ENCODE data around the gene SERTM2. TPM values are rescaled to one million over a fixed set of nuclear protein-coding genes. Genes with fewer than 3 reads are reported as not detected.

Gene SERTM2
- polyA plus RNA-seq, 1 donor from 2014 or later = not detected

GRCh38 chrX:111520506-111520905 lies 9.1 kb downstream of the SERTM2 start:
- Histone ChIP-seq H3K27me3 (ENCODE audit: insufficient read depth, low read depth, low read length) (no peaks in the 10 kb centered on the region), H3K36me3 (ENCODE audit: insufficient read depth, low read length) (no peaks in the 10 kb centered on the region), H3K27ac (ENCODE audit: low read length) (peak overlapping the region; percentile 56), H3K79me2 (replicated peaks; ENCODE audit: insufficient read depth, low read length) (no peaks in the 10 kb centered on the region), H3K4me3 (ENCODE audit: low read length) (no peak overlapping the region), H3K9me3 (ENCODE audit: low read length) (no peaks in the 10 kb centered on the region), H4K20me1 (ENCODE audit: insufficient read depth) (no peaks in the 10 kb centered on the region), H3F3A (ENCODE audit: insufficient read depth, low read length, poor library complexity, severe bottlenecking) (no peaks in the 10 kb centered on the region), H2AFZ (ENCODE audit: low read depth, low read length) (no peak overlapping the region), H3K9ac (ENCODE audit: low read length) (no peak overlapping the region), H3K4me2 (ENCODE audit: low read length) (no peak overlapping the region), H3K9me2 (ENCODE audit: insufficient read depth, low read length) (no peaks in the 10 kb centered on the region)
- TF ChIP-seq MXI1 (conservative IDR thresholded peaks at IDR 0.05; ENCODE audit: poor library complexity, severe bottlenecking) = no peak
- TF ChIP-seq, protein P1, sequence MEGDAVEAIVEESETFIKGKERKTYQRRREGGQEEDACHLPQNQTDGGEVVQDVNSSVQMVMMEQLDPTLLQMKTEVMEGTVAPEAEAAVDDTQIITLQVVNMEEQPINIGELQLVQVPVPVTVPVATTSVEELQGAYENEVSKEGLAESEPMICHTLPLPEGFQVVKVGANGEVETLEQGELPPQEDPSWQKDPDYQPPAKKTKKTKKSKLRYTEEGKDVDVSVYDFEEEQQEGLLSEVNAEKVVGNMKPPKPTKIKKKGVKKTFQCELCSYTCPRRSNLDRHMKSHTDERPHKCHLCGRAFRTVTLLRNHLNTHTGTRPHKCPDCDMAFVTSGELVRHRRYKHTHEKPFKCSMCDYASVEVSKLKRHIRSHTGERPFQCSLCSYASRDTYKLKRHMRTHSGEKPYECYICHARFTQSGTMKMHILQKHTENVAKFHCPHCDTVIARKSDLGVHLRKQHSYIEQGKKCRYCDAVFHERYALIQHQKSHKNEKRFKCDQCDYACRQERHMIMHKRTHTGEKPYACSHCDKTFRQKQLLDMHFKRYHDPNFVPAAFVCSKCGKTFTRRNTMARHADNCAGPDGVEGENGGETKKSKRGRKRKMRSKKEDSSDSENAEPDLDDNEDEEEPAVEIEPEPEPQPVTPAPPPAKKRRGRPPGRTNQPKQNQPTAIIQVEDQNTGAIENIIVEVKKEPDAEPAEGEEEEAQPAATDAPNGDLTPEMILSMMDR (IDR thresholded peaks at IDR 0.05; ENCODE audit: poor library complexity, severe bottlenecking) = no peak

DNA sequence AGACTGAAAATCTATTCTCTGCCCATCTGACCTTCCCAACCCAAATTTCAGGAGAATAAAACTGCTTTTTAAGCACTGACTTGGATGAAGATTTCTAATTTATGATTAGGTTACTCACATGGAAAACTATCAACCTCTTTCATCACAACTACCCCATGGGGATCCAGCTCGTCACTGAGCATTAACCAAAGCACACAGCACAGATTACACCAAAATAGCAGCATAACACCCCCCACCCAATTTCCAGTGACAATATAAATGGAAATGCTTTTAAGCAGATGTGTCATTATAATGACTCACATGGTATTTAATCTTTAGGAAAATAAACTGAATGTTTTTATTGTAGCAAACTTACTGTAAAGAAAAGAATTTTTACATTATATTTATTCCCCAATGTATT lies 9.7 kb downstream of the SERTM2 start:
- Histone ChIP-seq H3K27me3 (ENCODE audit: insufficient read depth, low read depth, low read length) (no peaks in the 10 kb centered on the region), H3K4me3 (ENCODE audit: low read length) (peak overlapping the region; percentile 28), H3K27ac (ENCODE audit: low read length) (peak overlapping the region; percentile 56), H3K79me2 (replicated peaks; ENCODE audit: insufficient read depth, low read length) (no peaks in the 10 kb centered on the region), H3K4me2 (ENCODE audit: low read length) (no peak overlapping the region), H3K9ac (ENCODE audit: low read length) (no peak overlapping the region), H3K9me3 (ENCODE audit: low read length) (no peaks in the 10 kb centered on the region), H3K36me3 (ENCODE audit: insufficient read depth, low read length) (no peaks in the 10 kb centered on the region), H4K20me1 (ENCODE audit: insufficient read depth) (no peaks in the 10 kb centered on the region), H2AFZ (ENCODE audit: low read depth, low read length) (no peak overlapping the region), H3F3A (ENCODE audit: insufficient read depth, low read length, poor library complexity, severe bottlenecking) (no peaks in the 10 kb centered on the region), H3K9me2 (ENCODE audit: insufficient read depth, low read length) (no peaks in the 10 kb centered on the region)
- TF ChIP-seq TAF1 (IDR thresholded peaks at IDR 0.05; ENCODE audit: low read depth) (no peak), MXI1 (conservative IDR thresholded peaks at IDR 0.05; ENCODE audit: poor library complexity, severe bottlenecking) (no peak), POLR2AphosphoS5 (IDR thresholded peaks at IDR 0.05) (no peak), RAD21 (conservative IDR thresholded peaks at IDR 0.05) (no peak), EZH2 (IDR thresholded peaks at IDR 0.05; ENCODE audit: borderline replicate concordance, insufficient read depth, low read length, poor library complexity, severe bottlenecking) (no peak), SMC3 (conservative IDR thresholded peaks at IDR 0.05; ENCODE audit: poor library complexity) (no peak), EP300 (conservative IDR thresholded peaks at IDR 0.05; ENCODE audit: poor library complexity, severe bottlenecking) (no peak)
- TF ChIP-seq, protein P2, sequence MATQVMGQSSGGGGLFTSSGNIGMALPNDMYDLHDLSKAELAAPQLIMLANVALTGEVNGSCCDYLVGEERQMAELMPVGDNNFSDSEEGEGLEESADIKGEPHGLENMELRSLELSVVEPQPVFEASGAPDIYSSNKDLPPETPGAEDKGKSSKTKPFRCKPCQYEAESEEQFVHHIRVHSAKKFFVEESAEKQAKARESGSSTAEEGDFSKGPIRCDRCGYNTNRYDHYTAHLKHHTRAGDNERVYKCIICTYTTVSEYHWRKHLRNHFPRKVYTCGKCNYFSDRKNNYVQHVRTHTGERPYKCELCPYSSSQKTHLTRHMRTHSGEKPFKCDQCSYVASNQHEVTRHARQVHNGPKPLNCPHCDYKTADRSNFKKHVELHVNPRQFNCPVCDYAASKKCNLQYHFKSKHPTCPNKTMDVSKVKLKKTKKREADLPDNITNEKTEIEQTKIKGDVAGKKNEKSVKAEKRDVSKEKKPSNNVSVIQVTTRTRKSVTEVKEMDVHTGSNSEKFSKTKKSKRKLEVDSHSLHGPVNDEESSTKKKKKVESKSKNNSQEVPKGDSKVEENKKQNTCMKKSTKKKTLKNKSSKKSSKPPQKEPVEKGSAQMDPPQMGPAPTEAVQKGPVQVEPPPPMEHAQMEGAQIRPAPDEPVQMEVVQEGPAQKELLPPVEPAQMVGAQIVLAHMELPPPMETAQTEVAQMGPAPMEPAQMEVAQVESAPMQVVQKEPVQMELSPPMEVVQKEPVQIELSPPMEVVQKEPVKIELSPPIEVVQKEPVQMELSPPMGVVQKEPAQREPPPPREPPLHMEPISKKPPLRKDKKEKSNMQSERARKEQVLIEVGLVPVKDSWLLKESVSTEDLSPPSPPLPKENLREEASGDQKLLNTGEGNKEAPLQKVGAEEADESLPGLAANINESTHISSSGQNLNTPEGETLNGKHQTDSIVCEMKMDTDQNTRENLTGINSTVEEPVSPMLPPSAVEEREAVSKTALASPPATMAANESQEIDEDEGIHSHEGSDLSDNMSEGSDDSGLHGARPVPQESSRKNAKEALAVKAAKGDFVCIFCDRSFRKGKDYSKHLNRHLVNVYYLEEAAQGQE (IDR thresholded peaks at IDR 0.05; ENCODE audit: borderline replicate concordance) = no peak
- TF ChIP-seq, protein P1 (IDR thresholded peaks at IDR 0.05; ENCODE audit: poor library complexity, severe bottlenecking) = no peak
